HEK293 (cell line): ENCODE measurements around the gene ARPC1A.
A peak's percentile ranks its signal among the peaks of the same experiment; 100 is the strongest.

Experiments used
- GLI2 ChIP-seq: fragments of 450-650 bp; formaldehyde crosslinking; IDR thresholded peaks from 2 replicates; pipeline ENCODE4; 2017; ENCODE audit warnings: missing biosample characterization, missing genetic modification characterization, low read depth, borderline replicate concordance
- HOXA7 ChIP-seq: sonication (generic); formaldehyde crosslinking; IDR thresholded peaks from 2 replicates; pipeline ENCODE4 v1.8.1; 2022; ENCODE audit warnings: missing genetic modification reagents, borderline replicate concordance
- KLF16 ChIP-seq: fragments of 450-650 bp; formaldehyde crosslinking; IDR thresholded peaks from 2 replicates; pipeline ENCODE4 v1.5.1; 2017; ENCODE audit warnings: missing biosample characterization, missing genetic modification characterization
- MYNN ChIP-seq: fragments of 450-650 bp; formaldehyde crosslinking; IDR thresholded peaks from 2 replicates; pipeline ENCODE4 v1.5.1; 2016; ENCODE audit warnings: missing biosample characterization, missing genetic modification characterization, borderline replicate concordance
- PRDM1 ChIP-seq: fragments of 450-650 bp; formaldehyde crosslinking; IDR thresholded peaks from 2 replicates; pipeline ENCODE4; 2016; ENCODE audit warnings: missing biosample characterization, missing genetic modification characterization
- PRDM4 ChIP-seq: fragments of 450-650 bp; formaldehyde crosslinking; IDR thresholded peaks from 2 replicates; pipeline ENCODE4 v1.5.1; 2017; ENCODE audit warnings: missing biosample characterization, missing genetic modification characterization
- SCRT1 ChIP-seq: fragments of 450-650 bp; formaldehyde crosslinking; IDR thresholded peaks from 2 replicates; pipeline ENCODE4 v1.5.1; 2016; ENCODE audit warnings: missing biosample characterization, missing genetic modification characterization, borderline replicate concordance
- TRIM28 ChIP-seq: IDR thresholded peaks from 2 replicates; pipeline ENCODE4 v1.6.1; 2011; ENCODE audit warnings: low read length, control low read depth, borderline replicate concordance
- TSHZ1 ChIP-seq: fragments of 450-650 bp; formaldehyde crosslinking; IDR thresholded peaks from 2 replicates; pipeline ENCODE4 v1.5.1; 2016; ENCODE audit warnings: missing biosample characterization, missing genetic modification characterization, borderline replicate concordance
- ZFHX2 ChIP-seq: fragments of 450-650 bp; formaldehyde crosslinking; conservative IDR thresholded peaks from 2 replicates; pipeline ENCODE4 v1.5.1; 2016; ENCODE audit warnings: missing biosample characterization, missing genetic modification characterization
- ZNF112 ChIP-seq: fragments of 450-650 bp; formaldehyde crosslinking; IDR thresholded peaks from 2 replicates; pipeline ENCODE4 v1.5.0; 2017; ENCODE audit warnings: missing biosample characterization, missing genetic modification characterization
- ZNF155 ChIP-seq: fragments of 450-650 bp; formaldehyde crosslinking; IDR thresholded peaks from 2 replicates; pipeline ENCODE4 v1.5.1; 2016; ENCODE audit warnings: missing biosample characterization, missing genetic modification characterization
- ZNF2 ChIP-seq: fragments of 450-650 bp; formaldehyde crosslinking; IDR thresholded peaks from 2 replicates; pipeline ENCODE4 v1.5.1; 2016; ENCODE audit warnings: missing biosample characterization, missing genetic modification characterization
- ZNF239 ChIP-seq: fragments of 450-650 bp; formaldehyde crosslinking; IDR thresholded peaks from 2 replicates; pipeline ENCODE4 v1.5.1; 2016; ENCODE audit warnings: missing biosample characterization, missing genetic modification characterization
- ZNF302 ChIP-seq: fragments of 450-650 bp; formaldehyde crosslinking; IDR thresholded peaks from 2 replicates; pipeline ENCODE4 v1.5.1; 2016; ENCODE audit warnings: missing biosample characterization, missing genetic modification characterization, low read depth
- ZNF324 ChIP-seq: fragments of 450-650 bp; formaldehyde crosslinking; IDR thresholded peaks from 2 replicates; pipeline ENCODE4 v1.5.1; 2016; ENCODE audit warnings: missing biosample characterization, missing genetic modification characterization
- ZNF335 ChIP-seq: fragments of 450-650 bp; formaldehyde crosslinking; conservative IDR thresholded peaks from 2 replicates; pipeline ENCODE4 v1.5.1; 2016; ENCODE audit warnings: missing biosample characterization, missing genetic modification characterization
- ZNF561 ChIP-seq: fragments of 450-650 bp; IDR thresholded peaks from 2 replicates; pipeline ENCODE4 v1.5.1; 2018; ENCODE audit warnings: missing biosample characterization, missing genetic modification characterization, borderline replicate concordance
- ZNF600 ChIP-seq: fragments of 450-650 bp; formaldehyde crosslinking; IDR thresholded peaks from 2 replicates; pipeline ENCODE4 v1.5.1; 2016; ENCODE audit warnings: missing biosample characterization, missing genetic modification characterization
- ZNF701 ChIP-seq: fragments of 450-650 bp; formaldehyde crosslinking; IDR thresholded peaks from 2 replicates; pipeline ENCODE4 v1.5.1; 2016; ENCODE audit warnings: missing biosample characterization, missing genetic modification characterization
- ZNF76 ChIP-seq: fragments of 450-650 bp; formaldehyde crosslinking; IDR thresholded peaks from 2 replicates; pipeline ENCODE4; 2016; ENCODE audit warnings: low read depth, missing biosample characterization, missing genetic modification characterization, borderline replicate concordance
- ZNF768 ChIP-seq: fragments of 450-650 bp; formaldehyde crosslinking; IDR thresholded peaks from 2 replicates; pipeline ENCODE4 v1.5.1; 2018; ENCODE audit warnings: missing biosample characterization, mild to moderate bottlenecking, missing genetic modification characterization
- ZSCAN30 ChIP-seq: fragments of 450-650 bp; IDR thresholded peaks from 2 replicates; pipeline ENCODE4 v1.5.1; 2018; ENCODE audit warnings: missing biosample characterization, mild to moderate bottlenecking, missing genetic modification characterization, moderate library complexity
- TF ChIP-seq, protein P1 (sequence below): fragments of 450-650 bp; formaldehyde crosslinking; IDR thresholded peaks from 2 replicates; pipeline ENCODE4 v1.5.1; 2016; ENCODE audit warnings: missing biosample characterization, missing genetic modification characterization
- TF ChIP-seq, protein P2 (sequence below): fragments of 450-650 bp; formaldehyde crosslinking; IDR thresholded peaks from 2 replicates; pipeline ENCODE4 v1.5.1; 2016; ENCODE audit warnings: missing biosample characterization, missing genetic modification characterization
- TF ChIP-seq, protein P3 (sequence below): fragments of 450-650 bp; IDR thresholded peaks from 2 replicates; pipeline ENCODE4 v1.5.1; 2018; ENCODE audit warnings: missing biosample characterization, missing genetic modification characterization

ARPC1A gene

DNA sequence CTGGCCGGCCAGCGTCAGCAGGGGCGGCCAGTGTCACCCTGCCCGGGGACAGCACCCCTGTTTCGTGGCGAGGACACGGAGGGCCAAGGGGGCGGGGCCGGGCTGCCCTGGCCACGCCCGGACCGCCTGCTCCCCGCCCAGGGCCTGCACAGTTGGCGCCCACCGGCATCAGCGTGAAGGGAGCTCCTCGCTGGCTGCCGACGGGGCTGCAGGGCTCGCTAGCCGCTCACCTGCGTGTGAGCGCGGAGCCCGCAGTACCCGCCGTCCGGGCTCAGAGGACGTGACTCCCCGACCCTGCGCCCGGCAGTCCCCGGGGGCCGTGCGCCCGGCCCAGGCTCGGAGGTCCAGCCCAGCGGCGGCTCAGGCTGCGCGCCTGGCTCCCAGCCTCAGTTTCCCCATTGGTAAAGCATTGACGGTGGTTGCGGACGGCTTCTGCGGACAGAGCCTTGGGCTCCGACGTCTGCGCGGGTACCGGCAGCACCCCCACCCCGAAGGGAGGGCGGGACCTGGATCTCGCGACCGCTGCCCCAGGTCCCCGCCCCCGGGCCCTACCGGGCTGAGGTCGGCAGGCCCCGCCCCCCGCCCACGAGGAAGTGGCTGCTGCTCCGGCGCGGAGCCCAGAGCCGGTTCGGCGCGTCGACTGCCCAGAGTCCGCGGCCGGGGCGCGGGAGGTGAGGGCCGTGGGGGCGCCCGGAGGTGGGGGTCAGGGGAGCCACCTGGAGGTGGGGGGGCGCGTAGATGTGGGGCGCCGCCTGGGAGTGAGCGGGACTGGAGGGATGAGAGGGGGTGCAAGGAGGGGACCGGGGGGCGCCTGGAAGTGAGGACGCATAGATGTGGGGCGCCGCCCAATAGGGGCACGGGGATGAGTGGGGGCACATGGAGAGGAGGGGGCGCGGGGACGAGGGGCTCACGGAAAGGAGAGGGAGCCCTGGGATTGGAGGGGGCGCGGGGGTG lies 48.7 kb downstream of the ARPC1A start, which contains the start of gene ARPC1B (continued):
- TF ChIP-seq TSHZ1 (no peak), ZNF112 (tag by site-specific recombination) (no peak), ZNF155 (no peak), ZNF324 (tag by site-specific recombination) (no peak), ZNF335 (tag by site-specific recombination) (peak; percentile 58), ZNF561 (peak; percentile 67; the same call in 1 of the 2 replicates), ZNF600 (tag by site-specific recombination) (no peak), ZSCAN30 (tag by site-specific recombination) (0 out of 2 replicates have a peak, but pooled peaks have one; percentile 24), TRIM28 (no peak), GLI2 (tag by site-specific recombination) (no peak), PRDM1 (tag by site-specific recombination) (no peak), SCRT1 (tag by site-specific recombination) (no peak), ZNF302 (tag by site-specific recombination) (no peak), ZNF768 (no peak), ZFHX2 (tag by site-specific recombination) (peak; percentile 78), ZNF239 (tag by site-specific recombination) (no peak), HOXA7 (no peak), MYNN (tag by site-specific recombination) (no peak), PRDM4 (no peak), ZNF76 (no peak), ZNF2 (tag by site-specific recombination) (no peak), ZNF701 (tag by site-specific recombination) (no peak), KLF16 (tag by site-specific recombination) (no peak)
- TF ChIP-seq, protein P1, sequence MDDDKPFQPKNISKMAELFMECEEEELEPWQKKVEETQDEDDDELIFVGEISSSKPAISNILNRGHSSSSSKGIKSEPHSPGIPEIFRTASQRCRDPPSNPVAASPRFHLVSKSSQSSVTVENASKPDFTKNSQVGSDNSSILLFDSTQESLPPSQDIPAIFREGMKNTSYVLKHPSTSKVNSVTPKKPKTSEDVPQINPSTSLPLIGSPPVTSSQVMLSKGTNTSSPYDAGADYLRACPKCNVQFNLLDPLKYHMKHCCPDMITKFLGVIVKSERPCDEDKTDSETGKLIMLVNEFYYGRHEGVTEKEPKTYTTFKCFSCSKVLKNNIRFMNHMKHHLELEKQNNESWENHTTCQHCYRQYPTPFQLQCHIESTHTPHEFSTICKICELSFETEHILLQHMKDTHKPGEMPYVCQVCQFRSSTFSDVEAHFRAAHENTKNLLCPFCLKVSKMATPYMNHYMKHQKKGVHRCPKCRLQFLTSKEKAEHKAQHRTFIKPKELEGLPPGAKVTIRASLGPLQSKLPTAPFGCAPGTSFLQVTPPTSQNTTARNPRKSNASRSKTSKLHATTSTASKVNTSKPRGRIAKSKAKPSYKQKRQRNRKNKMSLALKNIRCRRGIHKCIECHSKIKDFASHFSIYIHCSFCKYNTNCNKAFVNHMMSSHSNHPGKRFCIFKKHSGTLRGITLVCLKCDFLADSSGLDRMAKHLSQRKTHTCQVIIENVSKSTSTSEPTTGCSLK (tag by site-specific recombination) = no peak
- TF ChIP-seq, protein P2, sequence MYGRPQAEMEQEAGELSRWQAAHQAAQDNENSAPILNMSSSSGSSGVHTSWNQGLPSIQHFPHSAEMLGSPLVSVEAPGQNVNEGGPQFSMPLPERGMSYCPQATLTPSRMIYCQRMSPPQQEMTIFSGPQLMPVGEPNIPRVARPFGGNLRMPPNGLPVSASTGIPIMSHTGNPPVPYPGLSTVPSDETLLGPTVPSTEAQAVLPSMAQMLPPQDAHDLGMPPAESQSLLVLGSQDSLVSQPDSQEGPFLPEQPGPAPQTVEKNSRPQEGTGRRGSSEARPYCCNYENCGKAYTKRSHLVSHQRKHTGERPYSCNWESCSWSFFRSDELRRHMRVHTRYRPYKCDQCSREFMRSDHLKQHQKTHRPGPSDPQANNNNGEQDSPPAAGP (tag by site-specific recombination) = no peak
- TF ChIP-seq, protein P3, sequence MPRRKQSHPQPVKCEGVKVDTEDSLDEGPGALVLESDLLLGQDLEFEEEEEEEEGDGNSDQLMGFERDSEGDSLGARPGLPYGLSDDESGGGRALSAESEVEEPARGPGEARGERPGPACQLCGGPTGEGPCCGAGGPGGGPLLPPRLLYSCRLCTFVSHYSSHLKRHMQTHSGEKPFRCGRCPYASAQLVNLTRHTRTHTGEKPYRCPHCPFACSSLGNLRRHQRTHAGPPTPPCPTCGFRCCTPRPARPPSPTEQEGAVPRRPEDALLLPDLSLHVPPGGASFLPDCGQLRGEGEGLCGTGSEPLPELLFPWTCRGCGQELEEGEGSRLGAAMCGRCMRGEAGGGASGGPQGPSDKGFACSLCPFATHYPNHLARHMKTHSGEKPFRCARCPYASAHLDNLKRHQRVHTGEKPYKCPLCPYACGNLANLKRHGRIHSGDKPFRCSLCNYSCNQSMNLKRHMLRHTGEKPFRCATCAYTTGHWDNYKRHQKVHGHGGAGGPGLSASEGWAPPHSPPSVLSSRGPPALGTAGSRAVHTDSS (tag by site-specific recombination) = no peak
